ENCODE measurements around the gene PDE4B.
"Not testable (repeated sequence)": the region's sequence is repeated elsewhere in the genome, so short reads cannot be mapped to it uniquely, and the experiment has no call there.

The PDE4B gene

GRCh38 chr1:66300972-66301451 is 508.3 kb downstream of the PDE4B start:
- DNase-seq, result no peak

GRCh38 chr1:66302184-66302742 is 509.6 kb downstream of the PDE4B start:
- DNase-seq, result no peak

- DNase-seq, result no peak
Measured at GRCh38 chr1:66302815-66303214, 510.1 kb downstream of the PDE4B start.

DNA sequence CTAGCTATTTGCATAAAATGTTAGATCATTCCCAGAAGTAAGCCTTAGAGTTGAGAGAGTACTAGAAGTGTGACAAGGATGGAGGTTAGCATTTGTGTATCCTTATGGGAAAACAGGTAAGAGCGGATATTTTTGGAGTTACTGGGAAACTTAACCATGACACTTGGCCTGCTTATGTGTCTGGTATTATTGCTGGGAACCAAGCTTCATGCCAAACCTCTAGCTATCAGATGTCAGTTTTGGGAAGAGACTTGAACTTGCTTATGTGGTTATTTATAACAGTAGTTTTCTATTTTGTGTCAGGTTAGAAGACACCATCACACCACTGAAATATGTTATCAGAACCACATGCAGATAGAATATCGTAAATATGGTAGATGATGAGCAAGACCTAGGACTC is 511.0 kb downstream of the PDE4B start:
- DNase-seq, result no peak

GRCh38 chr1:66304128-66304527 is 511.4 kb downstream of the PDE4B start:
- DNase-seq, result no peak

DNA sequence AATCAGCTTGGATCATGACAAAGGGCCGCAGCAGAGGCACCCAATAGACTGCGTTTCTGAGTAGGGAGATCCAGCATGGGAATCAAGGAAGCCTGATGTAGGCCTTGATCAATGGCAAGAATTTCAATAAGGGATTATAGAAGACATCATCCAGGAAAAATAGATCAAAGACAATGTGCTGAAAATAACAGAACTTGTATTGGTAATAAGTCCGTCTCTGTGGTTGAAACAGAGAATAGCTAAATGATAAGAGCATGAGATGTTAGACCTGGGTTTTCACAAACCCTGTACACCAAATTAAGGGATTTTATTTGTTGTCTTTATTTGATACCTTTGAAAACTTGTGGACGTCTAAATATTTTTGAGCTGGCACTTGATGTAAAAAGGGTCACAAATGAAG is 513.2 kb downstream of the PDE4B start:
- DNase-seq, result no peak

DNA sequence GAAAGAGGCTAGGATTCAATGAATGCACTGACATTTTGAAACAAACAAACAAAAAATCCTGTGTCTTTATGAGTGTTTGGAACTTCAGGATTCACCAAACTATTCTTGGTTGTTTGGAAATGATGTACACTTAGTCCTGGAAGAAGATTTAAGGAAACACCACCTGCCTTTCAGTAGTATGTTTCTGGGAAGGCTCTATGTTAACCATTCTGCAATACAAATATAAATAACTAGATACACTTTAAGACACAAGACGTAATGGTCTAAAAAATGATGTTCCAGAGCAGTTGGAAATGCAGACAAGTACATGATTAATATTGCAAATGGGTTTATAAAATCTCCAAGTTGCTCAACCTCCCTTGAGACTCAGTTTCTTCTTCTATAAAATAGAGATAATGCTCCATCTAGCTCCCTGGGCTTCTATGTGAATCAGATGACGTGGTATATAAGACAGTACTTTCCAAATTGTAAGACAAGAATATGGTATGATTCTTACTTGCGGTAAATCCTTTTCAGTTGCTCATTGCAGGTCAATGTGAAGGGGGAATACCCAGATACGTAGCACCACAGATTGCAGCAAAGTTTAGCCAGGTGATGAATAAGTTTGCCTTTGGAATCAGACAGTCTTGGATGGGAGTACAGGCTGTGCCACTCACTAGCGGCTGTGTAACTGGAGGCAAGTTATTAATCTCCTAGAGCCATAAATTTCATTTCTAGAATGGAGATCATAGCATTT is 516.5 kb downstream of the PDE4B start:
- DNase-seq, result no peak

- no peak for DNase-seq
Measured at GRCh38 chr1:66311092-66311491, 518.4 kb downstream of the PDE4B start.

GRCh38 chr1:66311628-66312027 is 518.9 kb downstream of the PDE4B start:
- DNase-seq, result no peak

DNA sequence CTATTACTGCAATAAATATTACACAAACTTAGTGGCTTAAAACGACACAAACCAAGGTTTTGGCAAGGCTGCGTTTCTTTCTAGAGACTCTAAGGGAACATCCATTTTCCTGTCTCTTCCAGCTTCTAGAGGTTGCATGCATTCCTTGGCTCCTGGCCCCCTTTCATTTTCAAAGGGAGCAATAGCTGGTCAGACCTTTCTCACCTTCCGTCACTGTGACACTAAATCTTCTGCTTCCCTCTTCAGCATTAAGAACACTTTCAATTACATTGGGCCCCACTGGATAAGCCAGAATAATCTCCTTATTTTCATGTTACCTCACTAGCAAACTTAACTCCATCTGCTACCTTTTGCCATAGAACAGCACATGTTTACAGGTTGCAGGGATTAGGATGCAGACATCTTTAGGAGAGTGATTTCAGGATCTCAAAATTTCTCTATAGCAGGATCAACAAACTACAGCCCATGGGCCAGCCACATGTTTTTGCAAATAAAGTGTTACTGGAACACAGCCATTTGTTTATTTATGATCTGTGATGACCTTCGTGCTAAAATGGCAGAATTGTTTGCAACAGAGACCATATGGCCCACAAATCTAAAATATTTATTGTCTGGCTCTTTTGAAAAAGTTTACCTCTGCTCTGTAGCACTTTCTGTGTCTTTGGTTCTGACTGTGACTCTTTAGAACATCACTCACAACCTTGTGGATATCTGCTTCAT is 519.7 kb downstream of the PDE4B start:
- DNase-seq, result no peak

- DNase-seq, result no peak
Measured at GRCh38 chr1:66313429-66313828, 520.7 kb downstream of the PDE4B start.

DNA sequence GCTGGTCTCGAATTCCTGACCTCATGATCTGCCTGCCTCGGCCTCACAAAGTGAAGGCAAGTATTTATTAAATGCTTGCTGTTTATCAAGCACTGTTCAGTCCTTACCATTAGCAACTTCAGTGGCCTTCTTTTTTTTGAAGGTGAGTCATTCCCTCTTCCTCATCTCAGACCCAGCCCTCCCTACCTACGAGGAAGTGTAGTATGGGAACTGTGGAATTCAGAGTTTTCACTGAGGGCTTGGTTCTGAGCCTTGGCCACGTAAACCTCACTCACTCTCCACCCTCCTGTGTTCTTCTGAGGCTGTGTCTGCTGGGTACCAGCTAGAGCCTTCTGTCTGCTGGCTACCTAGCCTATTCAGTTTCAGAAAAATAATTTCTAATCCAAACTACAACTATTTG is 523.0 kb downstream of the PDE4B start:
- DNase-seq, result no peak

- DNase-seq, result no peak
Measured at GRCh38 chr1:66316464-66317247, 524.0 kb downstream of the PDE4B start.

DNA sequence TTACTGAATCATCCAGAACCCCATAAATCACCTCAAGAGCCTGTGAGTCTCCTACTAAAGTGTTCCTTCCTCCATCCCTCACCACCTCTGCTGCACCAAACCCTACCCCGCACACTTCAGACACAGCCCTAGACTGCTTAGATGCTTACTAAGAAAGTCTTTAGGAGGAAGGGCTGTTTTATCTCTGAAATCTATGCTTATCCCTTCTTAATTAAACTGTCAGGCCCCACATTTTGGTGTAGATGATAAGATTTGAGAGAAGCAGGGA is 524.5 kb downstream of the PDE4B start:
- DNase-seq, result no peak

DNA sequence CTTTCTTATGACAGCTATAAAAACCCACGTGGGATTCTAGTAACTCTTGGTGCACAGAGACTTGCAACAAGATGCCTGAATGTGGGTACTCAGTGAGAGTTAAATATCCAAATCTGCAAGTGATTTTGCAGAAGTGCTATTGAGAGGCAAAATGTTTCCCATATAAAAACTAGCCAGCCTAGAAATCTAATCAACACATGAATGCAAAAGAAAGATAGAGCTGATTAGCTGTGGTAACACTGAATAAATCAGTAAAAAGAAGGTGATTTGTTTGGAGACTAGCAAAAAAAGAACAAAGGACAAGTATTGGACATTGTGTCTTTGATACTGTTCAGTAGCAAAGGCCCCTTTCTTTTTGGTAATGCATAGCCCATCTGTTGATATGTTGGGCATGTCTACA is 527.5 kb downstream of the PDE4B start:
- no peak for DNase-seq

GRCh38 chr1:66322462-66322861 is 529.8 kb downstream of the PDE4B start:
- not testable (repeated sequence) for DNase-seq

DNA sequence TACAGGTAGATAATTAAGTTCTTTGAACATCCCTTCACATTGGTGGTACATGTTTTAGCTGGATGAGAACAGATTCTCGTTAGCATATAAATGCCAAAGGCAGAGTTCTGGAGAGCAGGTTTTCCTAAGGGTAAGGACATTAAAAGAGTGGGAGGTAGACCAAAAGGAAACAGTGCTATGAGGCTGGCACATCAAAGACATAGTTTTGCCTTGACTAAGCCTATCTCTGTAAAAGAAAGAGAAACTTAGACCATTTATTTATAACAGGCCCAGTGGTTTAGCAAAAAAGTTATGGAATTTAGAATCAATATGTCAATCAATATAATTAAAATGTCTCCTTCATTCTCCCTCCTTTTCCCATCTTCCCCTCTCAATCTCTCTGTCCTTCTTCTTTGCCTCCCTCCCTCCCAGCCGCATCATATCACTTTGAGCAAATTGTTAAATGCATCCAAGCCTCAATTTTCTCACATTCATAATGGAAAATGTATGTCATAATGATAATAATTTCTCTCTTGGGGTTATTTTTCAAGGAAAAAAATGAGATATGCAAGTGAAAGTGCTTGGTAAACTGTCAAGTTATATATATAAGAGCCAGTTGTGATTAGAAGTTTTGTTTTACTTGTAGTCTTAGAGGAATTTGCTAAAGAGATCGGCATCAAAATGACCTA is 531.4 kb downstream of the PDE4B start:
- no peak for DNase-seq

DNA sequence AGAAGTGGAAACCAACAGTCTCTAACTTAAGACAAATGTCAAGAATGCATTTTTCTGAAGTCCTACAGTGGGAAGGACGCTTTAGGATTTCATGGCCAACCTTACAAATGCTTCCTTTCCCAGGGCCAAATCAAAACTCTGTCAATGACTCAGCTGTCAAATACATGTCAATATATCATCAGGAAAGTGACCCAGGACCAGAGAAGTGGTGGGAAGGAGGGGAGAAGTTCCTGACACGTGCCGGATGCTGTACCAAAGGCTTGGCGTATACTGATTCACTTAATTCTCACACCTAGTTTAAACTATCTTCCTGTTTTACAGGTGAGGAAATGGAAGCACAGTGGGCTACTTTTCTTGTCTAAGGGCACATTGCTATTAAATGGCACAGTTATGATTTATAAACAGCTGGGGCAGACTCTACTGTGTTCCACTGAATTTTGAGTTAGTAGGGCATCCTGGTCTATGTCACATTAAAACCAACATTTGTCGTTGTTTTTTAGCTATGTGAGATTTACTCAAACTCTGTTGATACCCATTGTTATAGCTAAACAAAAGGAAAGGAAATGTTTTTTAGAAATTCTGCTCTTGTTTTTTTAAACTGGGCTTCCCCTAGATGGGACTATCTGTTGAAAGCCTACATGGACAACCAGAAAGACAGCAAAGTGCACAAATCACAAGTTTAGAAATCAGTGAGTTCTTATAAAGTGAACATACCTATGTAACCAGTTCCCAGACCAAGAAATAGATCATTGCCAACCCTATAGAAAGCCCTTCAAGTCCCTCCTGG is 533.1 kb downstream of the PDE4B start:
- no peak for DNase-seq

GRCh38 chr1:66326867-66327266 is 534.2 kb downstream of the PDE4B start:
- no peak for DNase-seq

- DNase-seq, result no peak
Measured at GRCh38 chr1:66327588-66327987, 534.9 kb downstream of the PDE4B start.

GRCh38 chr1:66328896-66329295 is 536.2 kb downstream of the PDE4B start:
- DNase-seq, result no peak
